Left ventricle myocardium superior (tissue), 1 donor: ENCODE data around the gene SPOCK1. TPM values are rescaled to one million over a fixed set of nuclear protein-coding genes. Genes with fewer than 3 reads are reported as not detected.
A peak's percentile ranks its signal among the peaks of the same experiment; 100 is the strongest.

ENCODE experiments used
- ATAC-seq: fragments of 200-7000 bp; cut with Tn5 transposase; one replicate; pipeline ENCODE4 v1.9.1; 2020; ENCODE audit warnings: mild to moderate bottlenecking, moderate library complexity
- DNase-seq: peaks from one replicate; pipeline ENCODE4 v3.0.0-alpha.2; 2020
- intact Hi-C: fragments of 100-400 bp; cut with micrococcal nuclease; formaldehyde crosslinking; loops from one replicate; pipeline ENCODE4 v1.11.0; 2022
- total RNA-seq: library from RNA; stranded (reverse); fragmentation: NEBNext Ultra II Directional; extraction: Animal tissue kit (Norgen Biotek cat#: 25700); gene quantifications from one replicate; pipeline ENCODE4 v1.2.1, GENCODE V29; 2021
- donor health status: DM: no; HTN: yes; CAD: no; lungs with severe emphysema.

SPOCK1 gene
- total RNA-seq, 1 donor from 2014 or later, result 14.7 TPM

- intact Hi-C loops, result no loop called here
- no peak for ATAC-seq
- DNase-seq, result no peak
These were observed 299.2 kb downstream of the SPOCK1 start for GRCh38 chr5:137199966-137200365.

GRCh38 chr5:137199201-137199600 lies 299.9 kb downstream of the SPOCK1 start:
- no peak for ATAC-seq
- DNase-seq, result no peak
- intact Hi-C loops, result no loop called here

- intact Hi-C loops, result no loop called here
- no peak for ATAC-seq
- no peak for DNase-seq
These were observed 303.6 kb downstream of the SPOCK1 start for GRCh38 chr5:137195483-137195882.

- intact Hi-C loops, result no loop called here
- ATAC-seq, result no peak
- no peak for DNase-seq
These were observed 304.8 kb downstream of the SPOCK1 start for GRCh38 chr5:137194300-137194699.

GRCh38 chr5:137192293-137192743 lies 306.8 kb downstream of the SPOCK1 start:
- DNase-seq, result no peak
- intact Hi-C loops, result no loop called here

GRCh38 chr5:137191179-137191578 lies 307.9 kb downstream of the SPOCK1 start:
- intact Hi-C loops, result no loop called here
- no peak for ATAC-seq
- DNase-seq, result no peak

More at GRCh38 chr5:137192293-137192743, 306.8 kb downstream of the SPOCK1 start:
- ATAC-seq, result no peak

- intact Hi-C loops, result no loop called here
- DNase-seq (no peak), ATAC-seq (no peak)
These were observed 308.7 kb downstream of the SPOCK1 start for GRCh38 chr5:137190441-137190840.

GRCh38 chr5:137190031-137190430 lies 309.1 kb downstream of the SPOCK1 start:
- intact Hi-C loops, result no loop called here
- ATAC-seq, result no peak

GRCh38 chr5:137188566-137188965 lies 310.6 kb downstream of the SPOCK1 start:
- intact Hi-C loops, result no loop called here
- DNase-seq, result no peak

More at GRCh38 chr5:137190031-137190430, 309.1 kb downstream of the SPOCK1 start:
- DNase-seq, result no peak

GRCh38 chr5:137186759-137187461 lies 312.2 kb downstream of the SPOCK1 start:
- intact Hi-C loops, result no loop called here
- peak; percentile 42 for DNase-seq
- peak; percentile 92 for ATAC-seq

More at GRCh38 chr5:137188566-137188965, 310.6 kb downstream of the SPOCK1 start:
- no peak for ATAC-seq

GRCh38 chr5:137185193-137185592 lies 313.9 kb downstream of the SPOCK1 start:
- intact Hi-C loops, result no loop called here
- ATAC-seq (no peak), DNase-seq (no peak)

GRCh38 chr5:137184734-137185133 lies 314.4 kb downstream of the SPOCK1 start:
- DNase-seq, result no peak
- intact Hi-C loops, result no loop called here
- no peak for ATAC-seq

- intact Hi-C loops, result no loop called here
- DNase-seq, result no peak
- ATAC-seq, result no peak
These were observed 316.6 kb downstream of the SPOCK1 start for GRCh38 chr5:137182576-137182975.

GRCh38 chr5:137181667-137182066 lies 317.5 kb downstream of the SPOCK1 start:
- intact Hi-C loops, result no loop called here
- no peak for ATAC-seq
- no peak for DNase-seq

- ATAC-seq, result no peak
- intact Hi-C loops, result no loop called here
These were observed 319.9 kb downstream of the SPOCK1 start for GRCh38 chr5:137179203-137179602.

GRCh38 chr5:137176609-137177008 lies 322.5 kb downstream of the SPOCK1 start:
- intact Hi-C loops, result no loop called here
- no peak for ATAC-seq
- DNase-seq, result no peak

More at GRCh38 chr5:137179203-137179602, 319.9 kb downstream of the SPOCK1 start:
- no peak for DNase-seq

GRCh38 chr5:137176126-137176525 lies 323.0 kb downstream of the SPOCK1 start:
- ATAC-seq (no peak), DNase-seq (no peak)
- intact Hi-C loops, result no loop called here

GRCh38 chr5:137174196-137174595 lies 324.9 kb downstream of the SPOCK1 start:
- intact Hi-C loops, result no loop called here
- ATAC-seq, result no peak
- no peak for DNase-seq

- no peak for DNase-seq
- intact Hi-C loops, result no loop called here
- no peak for ATAC-seq
These were observed 326.9 kb downstream of the SPOCK1 start for GRCh38 chr5:137172258-137172657.

- DNase-seq (no peak), ATAC-seq (no peak)
- intact Hi-C loops, result no loop called here
These were observed 331.9 kb downstream of the SPOCK1 start for GRCh38 chr5:137167187-137167586.

GRCh38 chr5:137164961-137165360 lies 334.2 kb downstream of the SPOCK1 start:
- no peak for ATAC-seq
- no peak for DNase-seq
- intact Hi-C loops, result no loop called here
